HepG2 (cell line): ENCODE results near the gene RPL41. TPM values are rescaled to one million over a fixed set of nuclear protein-coding genes. Genes with fewer than 3 reads are reported as not detected.

Source experiments
- ATAC-seq: fragments of 200-7000 bp; cut with Tn5 transposase; 3 replicates; pipeline ENCODE4 v1.9.1; 2020; ENCODE audit warnings: mild to moderate bottlenecking, moderate library complexity
- BruUV-seq: library from RNA; stranded (reverse); fragments of 400-500 nt; replicated peaks from 2 replicates; lab custom pipeline; 2021; lab: Mats Ljungman, UMichigan
- CTCF ChIA-PET: fragments of 300-600 bp; formaldehyde crosslinking; extraction: SDS; loops from one replicate; lab custom pipeline; 2021; ENCODE audit warnings: low total read pairs, inconsistent platforms, low intra/inter-chr PET ratio; lab: Yijun Ruan, JAX
- POLR2A ChIA-PET: fragments of 350-600 bp; sonication (Branson Sonifier 250); formaldehyde crosslinking; loops from one replicate; lab custom pipeline; 2020; ENCODE audit warnings: antibody characterized with exemption, inconsistent platforms; lab: Yijun Ruan, JAX
- DNase-seq: peaks from one replicate; pipeline ENCODE4 v3.0.0-alpha.2; 2015; ENCODE audit warnings: low spot score
- FAIRE-seq: peaks from 3 replicates; lab custom pipeline; 2011; peaks lifted over from hg19 to GRCh38; lab: Jason Lieb, UNC
- H2AFZ ChIP-seq: one replicate; pipeline ENCODE4 v1.6.1; 2011; ENCODE audit warnings: low read length, inconsistent platforms
- H3K27ac ChIP-seq: fragments of 300-600 bp; 3 replicates; pipeline ENCODE4 v1.8.0; 2011; ENCODE audit warnings: mixed run types, mild to moderate bottlenecking, mixed read lengths, low read length, inconsistent platforms; ENCODE audit not compliant: insufficient read depth; ENCODE audit errors: extremely low read length
- H3K27me3 ChIP-seq, 2 experiments: fragments of 200-600 bp in 1 of 2; 2 replicates in 1 of 2; 3 replicates in 1 of 2; pipeline versions ENCODE4 v1.6.0 to v1.8.0; 2011; ENCODE audit warnings: low read length in 2 of 2, mild to moderate bottlenecking in 2 of 2, moderate library complexity in 2 of 2, inconsistent platforms in 1 of 2; ENCODE audit not compliant: insufficient read depth in 2 of 2, control insufficient read depth in 1 of 2
- H3K36me3 ChIP-seq, 2 experiments: fragments of 200-600 bp in 1 of 2; replicated peaks in 1 of 2; 2 replicates in 1 of 2; 3 replicates in 1 of 2; pipeline versions ENCODE4 v1.5.1 to v1.8.0; 2011; ENCODE audit warnings: low read length in 2 of 2, inconsistent platforms in 1 of 2; ENCODE audit not compliant: insufficient read depth in 2 of 2, control insufficient read depth in 1 of 2
- H3K4me1 ChIP-seq: 2 replicates; pipeline ENCODE4 v1.5.1; 2012; ENCODE audit warnings: low read length, inconsistent platforms; ENCODE audit not compliant: insufficient read depth
- H3K4me2 ChIP-seq: 2 replicates; pipeline ENCODE4 v1.6.0; 2011; ENCODE audit warnings: low read depth, low read length, inconsistent platforms
- H3K4me3 ChIP-seq, 3 experiments: fragments of 200-600 bp in 1 of 3; sonication (generic), shearing (Covaris generic) in 1 of 3; replicated peaks in 1 of 3; 2 replicates each; pipeline ENCODE4 v1.5.1; 2011 to 2016; ENCODE audit warnings: low read length in 3 of 3, inconsistent platforms in 2 of 3, low read depth in 2 of 3, mild to moderate bottlenecking in 2 of 3, control low read depth in 1 of 3, mixed read lengths in 1 of 3; ENCODE audit not compliant: insufficient read depth in 1 of 3
- H3K79me2 ChIP-seq: one replicate; pipeline ENCODE4 v1.6.1; 2011; ENCODE audit warnings: low read length, inconsistent platforms; ENCODE audit not compliant: insufficient read depth
- H3K9ac ChIP-seq: 2 replicates; pipeline ENCODE4 v1.6.0; 2011; ENCODE audit warnings: mild to moderate bottlenecking, low read depth, low read length, inconsistent platforms; ENCODE audit not compliant: insufficient read depth
- H3K9me3 ChIP-seq: 2 replicates; pipeline ENCODE4 v1.5.1; 2012; ENCODE audit warnings: mild to moderate bottlenecking, low read length
- H4K20me1 ChIP-seq: 2 replicates; pipeline ENCODE4 v1.6.0; 2011; ENCODE audit warnings: inconsistent platforms, mild to moderate bottlenecking, low read length, moderate library complexity; ENCODE audit not compliant: insufficient read depth
- AGO2 ChIP-seq: fragments of 200-400 bp; formaldehyde crosslinking; optimal IDR thresholded peaks from 2 replicates; pipeline ENCODE3; 2017; ENCODE audit warnings: mild to moderate bottlenecking, low read depth, low read length, moderate library complexity
- ATF5 ChIP-seq: sonication (generic); formaldehyde crosslinking; IDR thresholded peaks from 2 replicates; pipeline ENCODE4 v1.4.0; 2020; ENCODE audit warnings: mild to moderate bottlenecking, low read depth, missing genetic modification reagents
- CBX5 ChIP-seq: sonication (generic); formaldehyde crosslinking; IDR thresholded peaks from 2 replicates; pipeline ENCODE4 v1.4.0; 2020; ENCODE audit warnings: missing genetic modification reagents, borderline replicate concordance
- ELF3 ChIP-seq: IDR thresholded peaks from 2 replicates; pipeline ENCODE4 v1.6.1; 2016; ENCODE audit warnings: missing genetic modification reagents, missing compliant biosample characterization
- HDAC1 ChIP-seq: sonication (generic); formaldehyde crosslinking; IDR thresholded peaks from 2 replicates; pipeline ENCODE4 v1.5.1; 2020; ENCODE audit warnings: mild to moderate bottlenecking, missing genetic modification reagents
- HNRNPH1 ChIP-seq: fragments of 200-400 bp; formaldehyde crosslinking; optimal IDR thresholded peaks from 2 replicates; pipeline ENCODE3; 2017; ENCODE audit warnings: mild to moderate bottlenecking, low read depth, low read length
- KDM2A ChIP-seq: sonication (generic); formaldehyde crosslinking; IDR thresholded peaks from 2 replicates; pipeline ENCODE4 v1.4.0; 2020; ENCODE audit warnings: low read depth, missing genetic modification reagents, borderline replicate concordance
- NFYC ChIP-seq: IDR thresholded peaks from 2 replicates; pipeline ENCODE4 v1.6.1; 2016; ENCODE audit warnings: missing genetic modification reagents, missing compliant biosample characterization
- SOX5 ChIP-seq: IDR thresholded peaks from 2 replicates; pipeline ENCODE4 v1.6.1; 2016; ENCODE audit warnings: borderline replicate concordance
- USF2 ChIP-seq, 2 experiments: sonication (generic) in 1 of 2; formaldehyde crosslinking in 1 of 2; IDR thresholded peaks; 2 replicates each; pipeline versions ENCODE4 v1.5.1 to v1.6.1; 2011 to 2020; ENCODE audit warnings: borderline replicate concordance in 1 of 2, low read depth in 1 of 2, low read length in 1 of 2, mild to moderate bottlenecking in 1 of 2, missing genetic modification reagents in 1 of 2, moderate library complexity in 1 of 2
- WIZ ChIP-seq: sonication (generic); formaldehyde crosslinking; IDR thresholded peaks from 2 replicates; pipeline ENCODE4 v1.5.1; 2020; ENCODE audit warnings: mild to moderate bottlenecking, missing genetic modification reagents
- YEATS2 ChIP-seq: sonication (generic); formaldehyde crosslinking; IDR thresholded peaks from 2 replicates; pipeline ENCODE4 v1.4.0; 2020; ENCODE audit warnings: missing genetic modification reagents, borderline replicate concordance
- ZKSCAN8 ChIP-seq: IDR thresholded peaks from 2 replicates; pipeline ENCODE4 v1.6.1; 2016; ENCODE audit warnings: borderline replicate concordance, missing genetic modification reagents, missing compliant biosample characterization
- ZNF18 ChIP-seq: sonication (generic); formaldehyde crosslinking; IDR thresholded peaks from 2 replicates; pipeline ENCODE4 v1.8.0; 2022; ENCODE audit warnings: mild to moderate bottlenecking, missing genetic modification reagents; ENCODE audit not compliant: insufficient replicate concordance
- ZNF430 ChIP-seq: sonication (generic); formaldehyde crosslinking; IDR thresholded peaks from 2 replicates; pipeline ENCODE4 v1.9.0; 2021; ENCODE audit warnings: mild to moderate bottlenecking, missing genetic modification reagents
- ZNF441 ChIP-seq: sonication (generic); formaldehyde crosslinking; IDR thresholded peaks from 2 replicates; pipeline ENCODE4 v1.7.0; 2021; ENCODE audit warnings: missing genetic modification reagents, borderline replicate concordance
- ZNF496 ChIP-seq: sonication (generic); formaldehyde crosslinking; IDR thresholded peaks from 2 replicates; pipeline ENCODE4 v1.8.1; 2023; ENCODE audit warnings: mild to moderate bottlenecking, moderate library complexity, missing genetic modification reagents; ENCODE audit not compliant: insufficient replicate concordance
- ZNF558 ChIP-seq: sonication (generic); formaldehyde crosslinking; IDR thresholded peaks from 2 replicates; pipeline ENCODE4 v1.9.0; 2022; ENCODE audit warnings: mild to moderate bottlenecking, missing genetic modification reagents, borderline replicate concordance
- ZNF83 ChIP-seq: sonication (generic); formaldehyde crosslinking; IDR thresholded peaks from 2 replicates; pipeline ENCODE4 v1.4.0; 2020; ENCODE audit warnings: missing genetic modification reagents, mild to moderate bottlenecking, borderline replicate concordance
- ZSCAN5A ChIP-seq: sonication (generic); formaldehyde crosslinking; IDR thresholded peaks from 2 replicates; pipeline ENCODE4 v1.8.0; 2022; ENCODE audit warnings: mild to moderate bottlenecking, missing genetic modification reagents, borderline replicate concordance
- WGBS: methylation state at CpG from one replicate; pipeline ENCODE4 v1.1.6; 2017; ENCODE audit warnings: low lambda C conversion rate; 5-methylcytosine and 5-hydroxymethylcytosine counted together
- in situ Hi-C: cut with HindIII; loops from 2 replicates; pipeline ENCODE4 v1.10.0; 2017; ENCODE audit warnings: low pct_unique_long_range_greater_than_20kb; ENCODE audit not compliant: extremely low pct_ligation_motif_present
- intact Hi-C: fragments of 100-400 bp; cut with micrococcal nuclease; formaldehyde crosslinking; loops from one replicate; pipeline ENCODE4 v1.10.0; 2022; ENCODE audit not compliant: unreplicated experiment
- polyA plus RNA-seq, 8 experiments: library from polyadenylated mRNA; depleted of rRNA in 3 of 8; stranded (reverse) in 7 of 8; unstranded in 1 of 8; fragments of >200 nt; fragmentation: Illumina TruSeq in 4 of 8; extraction: Trizol in 4 of 8; gene quantifications; 2 replicates each; pipeline versions ENCODE4 v1.2.1 to v1.2.3, GENCODE V29; 2011 to 2016; ENCODE audit warnings: low read depth in 4 of 8, missing spikeins in 1 of 8, mixed read lengths in 1 of 8; ENCODE audit not compliant: insufficient read depth in 1 of 8
- total RNA-seq, 5 experiments: library from RNA; depleted of rRNA; stranded (reverse); fragments of >200 nt; fragmentation: Illumina TruSeq; extraction: Trizol; gene quantifications; 2 replicates each; pipeline ENCODE4 v1.2.3, GENCODE V29; 2016; ENCODE audit warnings: low read depth in 1 of 5

RPL41 gene
- total and polyA plus RNA-seq, 2 of the 13 experiments (the other 11 are each of a cell fraction or from before 2014, with no cell fraction given): 4,012 to 7,670 TPM

- no peak for FAIRE-seq
- BruUV-seq: no TSS peak
- H3K4me1 ChIP-seq: peaks cover 11% of the 10 kb centered on the region
- no peak for DNase-seq
- no peaks in the 10 kb centered on the region for H4K20me1 ChIP-seq
- ATAC-seq: no peak
- no peak for TF ChIP-seq SOX5 (CRISPR knock-in tag)
- TF ChIP-seq AGO2: no peak
- no peak for TF ChIP-seq ZNF441 (CRISPR knock-in tag)
- no peak for TF ChIP-seq ZNF496 (CRISPR knock-in tag)
- no peak for TF ChIP-seq ZNF83 (CRISPR knock-in tag)
- no peak for TF ChIP-seq ZSCAN5A (CRISPR knock-in tag)
- TF ChIP-seq KDM2A (CRISPR knock-in tag): no peak
- TF ChIP-seq HDAC1: no peak
- TF ChIP-seq ATF5 (CRISPR knock-in tag): no peak
- TF ChIP-seq NFYC (CRISPR knock-in tag): no peak
- no peak for TF ChIP-seq ZKSCAN8 (CRISPR knock-in tag)
- no peak for TF ChIP-seq ZNF430 (CRISPR knock-in tag)
- TF ChIP-seq USF2 (IDR thresholded peaks at IDR 0.05; ENCODE audit: low read depth, low read length): no peak
- no peak for TF ChIP-seq USF2 (CRISPR knock-in tag; IDR thresholded peaks at IDR 0.05; ENCODE audit: borderline replicate concordance)
- no peak for TF ChIP-seq YEATS2 (CRISPR knock-in tag)
- no peak for TF ChIP-seq ELF3 (CRISPR knock-in tag)
- no peak for TF ChIP-seq HNRNPH1
- TF ChIP-seq ZNF558 (CRISPR knock-in tag): no peak
- no peak for TF ChIP-seq WIZ (CRISPR knock-in tag)
- no peak for TF ChIP-seq CBX5 (CRISPR knock-in tag)
- TF ChIP-seq ZNF18 (CRISPR knock-in tag): no peak
- intact Hi-C loops (no loop called here), in situ Hi-C loops (no loop called here)
- H3K27me3 ChIP-seq: no peaks in the 10 kb centered on the region
- no peak overlapping the region for H3K9ac ChIP-seq
- H3K27ac ChIP-seq: no peak overlapping the region
- CTCF ChIA-PET: no interaction called here
- no peaks in the 10 kb centered on the region for H3K9me3 ChIP-seq
- POLR2A ChIA-PET: no interaction called here
- WGBS: 97% methylated on average over 6 of the region's 6 CpGs
- H3K36me3 ChIP-seq: peaks cover 19 to 75% of the 10 kb centered on the region in 2 experiments
- no peak overlapping the region for H2AFZ ChIP-seq
- H3K79me2 ChIP-seq: no peaks in the 10 kb centered on the region
- H3K4me2 ChIP-seq: no peak overlapping the region
- no peak overlapping the region for H3K4me3 ChIP-seq
Observed at GRCh38 chr12:56134897-56135296, 18.5 kb downstream of the RPL41 start.
